Body of pancreas (tissue), 4 donors: ENCODE data around the gene ZNF211. TPM values are rescaled to one million over a fixed set of nuclear protein-coding genes. Genes with fewer than 3 reads are reported as not detected.

Experiments
- ATAC-seq: fragments of 150-250 bp; one replicate; pipeline ENCODE4 v1.9.1; 2016
- DNase-seq, 4 donors: peaks; one replicate each; pipeline ENCODE4 v3.0.0-alpha.2; 2019
- H3K27ac ChIP-seq, 4 donors: fragments of 200-600 bp; sonication (generic); 1 replicate in 3 of 4; 2 replicates in 1 of 4; pipeline versions ENCODE4 v1.5.1 to v1.6.1; 2016 to 2019; ENCODE audit warnings: mild to moderate bottlenecking in 1 of 4, mixed read lengths in 1 of 4, moderate library complexity in 1 of 4
- H3K27me3 ChIP-seq, 2 donors: fragments of 200-600 bp; sonication (generic); one replicate each; pipeline ENCODE4 v1.6.0; 2016; ENCODE audit warnings: mild to moderate bottlenecking in 1 of 2
- H3K36me3 ChIP-seq, 2 donors: fragments of 200-600 bp; sonication (generic); replicated peaks in 1 of 2; 2 replicates each; pipeline ENCODE4 v1.5.1; 2016; ENCODE audit warnings: low read depth in 2 of 2; ENCODE audit not compliant: insufficient read depth in 1 of 2
- H3K4me1 ChIP-seq: fragments of 200-600 bp; sonication (generic); one replicate; pipeline ENCODE4 v1.6.0; 2016
- H3K4me3 ChIP-seq, 2 donors: fragments of 200-600 bp; sonication (generic); 1 replicate in 1 of 2; 2 replicates in 1 of 2; pipeline ENCODE4 v1.5.1; 2016 to 2019
- H3K9me3 ChIP-seq, 3 donors: fragments of 200-600 bp; sonication (generic); 1 replicate in 2 of 3; 2 replicates in 1 of 3; pipeline ENCODE4 v1.5.1; 2016
- POLR2A ChIP-seq, 3 donors: fragments of 450-650 bp; IDR thresholded peaks; one replicate each; pipeline ENCODE4 v1.6.1; 2016; ENCODE audit warnings: antibody characterized with exemption in 3 of 3, mild to moderate bottlenecking in 2 of 3
- WGBS, 2 donors: methylation state at CpG; one replicate each; pipeline ENCODE4 v1.1.5; 2017; 5-methylcytosine and 5-hydroxymethylcytosine counted together
- intact Hi-C: fragments of 100-400 bp; cut with DNase I; formaldehyde crosslinking; loops from one replicate; pipeline ENCODE4 v1.15.1; 2023
- total RNA-seq, 2 donors: library from RNA; depleted of rRNA; stranded (reverse); fragments of >200 nt; gene quantifications; one replicate each; pipeline ENCODE4 v1.1.0, GENCODE V29; 2016
- TF ChIP-seq, protein P1 (sequence below), 7 experiments: fragments of 450-650 bp in 4 of 7; fragments of 200-600 bp in 3 of 7; sonication (generic) in 3 of 7; IDR thresholded peaks; one replicate each; pipeline ENCODE4 v1.5.1; 2016 to 2019; ENCODE audit warnings: antibody characterized with exemption in 7 of 7

The ZNF211 gene
- total RNA-seq, 2 donors from 2014 or later: 3.6 to 9.9 TPM

GRCh38 chr19:57671124-57671895, 38.3 kb downstream of the ZNF211 start:
- 45 to 58% methylated on average over 7 of the region's 7 CpGs for WGBS, 2 donors
- intact Hi-C loops: no loop called here
- Histone ChIP-seq H3K4me1 (no peaks in the 10 kb centered on the region), H3K27ac (no peak overlapping the region), H3K9me3 (peaks cover 0 to 4% (median 0%) of the 10 kb centered on the region in 3 donors), H3K4me3 (no peak overlapping the region), H3K36me3 (no peaks in the 10 kb centered on the region), H3K27me3 (no peaks in the 10 kb centered on the region)
- no peak for DNase-seq
- TF ChIP-seq, protein P1, sequence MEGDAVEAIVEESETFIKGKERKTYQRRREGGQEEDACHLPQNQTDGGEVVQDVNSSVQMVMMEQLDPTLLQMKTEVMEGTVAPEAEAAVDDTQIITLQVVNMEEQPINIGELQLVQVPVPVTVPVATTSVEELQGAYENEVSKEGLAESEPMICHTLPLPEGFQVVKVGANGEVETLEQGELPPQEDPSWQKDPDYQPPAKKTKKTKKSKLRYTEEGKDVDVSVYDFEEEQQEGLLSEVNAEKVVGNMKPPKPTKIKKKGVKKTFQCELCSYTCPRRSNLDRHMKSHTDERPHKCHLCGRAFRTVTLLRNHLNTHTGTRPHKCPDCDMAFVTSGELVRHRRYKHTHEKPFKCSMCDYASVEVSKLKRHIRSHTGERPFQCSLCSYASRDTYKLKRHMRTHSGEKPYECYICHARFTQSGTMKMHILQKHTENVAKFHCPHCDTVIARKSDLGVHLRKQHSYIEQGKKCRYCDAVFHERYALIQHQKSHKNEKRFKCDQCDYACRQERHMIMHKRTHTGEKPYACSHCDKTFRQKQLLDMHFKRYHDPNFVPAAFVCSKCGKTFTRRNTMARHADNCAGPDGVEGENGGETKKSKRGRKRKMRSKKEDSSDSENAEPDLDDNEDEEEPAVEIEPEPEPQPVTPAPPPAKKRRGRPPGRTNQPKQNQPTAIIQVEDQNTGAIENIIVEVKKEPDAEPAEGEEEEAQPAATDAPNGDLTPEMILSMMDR (IDR thresholded peaks at IDR 0.05): no peak
- no peak for TF ChIP-seq POLR2A (IDR thresholded peaks at IDR 0.05)
- no peak for ATAC-seq

DNA sequence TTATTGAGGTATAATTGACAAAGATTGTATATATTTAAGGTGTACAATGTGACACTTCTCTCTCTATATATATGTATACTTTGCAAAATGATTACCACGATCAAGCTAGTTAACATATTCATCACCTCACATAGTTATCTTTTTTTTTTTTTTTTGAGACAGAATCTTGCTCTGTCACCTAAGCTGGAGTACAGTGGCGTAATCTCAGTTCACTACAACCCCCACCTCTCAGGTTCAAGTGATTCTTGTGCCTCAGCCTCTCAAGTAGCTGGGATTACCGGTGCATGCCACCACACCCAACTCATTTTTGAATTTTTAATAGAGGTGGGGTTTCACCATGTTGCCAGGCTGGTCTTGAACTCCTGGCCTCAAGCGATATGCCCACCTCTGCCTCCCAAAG, 39.5 kb downstream of the ZNF211 start:
- no peak for TF ChIP-seq POLR2A (IDR thresholded peaks at IDR 0.05)
- TF ChIP-seq, protein P1 (IDR thresholded peaks at IDR 0.05): no peak
- DNase-seq: no peak
- H3K4me3 ChIP-seq: no peak overlapping the region
- H3K4me1 ChIP-seq: no peaks in the 10 kb centered on the region
- H3K36me3 ChIP-seq: no peaks in the 10 kb centered on the region
- intact Hi-C loops: no loop called here
- H3K27ac ChIP-seq: no peak overlapping the region
- no peak for ATAC-seq
- H3K9me3 ChIP-seq: peaks cover 0 to 4% (median 0%) of the 10 kb centered on the region in 3 donors
- no peaks in the 10 kb centered on the region for H3K27me3 ChIP-seq
- 61 to 70% methylated on average over 4 of the region's 4 CpGs for WGBS, 2 donors

DNA sequence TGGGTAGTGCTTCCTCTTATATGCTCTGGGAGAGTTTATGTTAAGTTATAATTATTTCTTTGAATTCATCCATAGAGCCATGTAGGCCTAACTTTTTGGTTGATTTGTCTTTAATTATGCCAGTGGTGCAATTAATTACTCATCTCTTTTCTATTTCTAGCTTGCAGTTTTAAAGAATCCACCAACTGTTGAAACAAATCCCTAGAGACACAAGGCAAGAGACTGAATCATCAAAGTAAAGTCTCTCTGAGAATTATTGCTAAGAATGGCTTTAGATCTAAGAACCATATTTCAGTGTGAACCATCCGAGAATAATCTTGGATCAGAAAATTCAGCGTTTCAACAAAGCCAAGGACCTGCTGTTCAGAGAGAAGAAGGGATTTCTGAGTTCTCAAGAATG, 42.9 kb downstream of the ZNF211 start:
- ATAC-seq (no peak), DNase-seq (no peak)
- no peaks in the 10 kb centered on the region for H3K36me3 ChIP-seq
- H3K4me3 ChIP-seq: no peak overlapping the region
- H3K27me3 ChIP-seq: no peaks in the 10 kb centered on the region
- 40 to 47% methylated on average over 2 of the region's 2 CpGs for WGBS, 2 donors
- H3K27ac ChIP-seq: no peak overlapping the region
- no peak for TF ChIP-seq POLR2A (IDR thresholded peaks at IDR 0.05)
- TF ChIP-seq, protein P1 (IDR thresholded peaks at IDR 0.05): no peak
- intact Hi-C loops: no loop called here
- peaks cover 0 to 4% (median 0%) of the 10 kb centered on the region in 3 donors for H3K9me3 ChIP-seq
- H3K4me1 ChIP-seq: no peaks in the 10 kb centered on the region

- Histone ChIP-seq H3K27ac (peak overlapping the region in 2 of 4 donors; percentile 44 to 65), H3K36me3 (peaks cover 7 to 14% of the 10 kb centered on the region in 2 donors), H3K27me3 (no peaks in the 10 kb centered on the region), H3K4me1 (peaks cover 17% of the 10 kb centered on the region), H3K4me3 (peak overlapping the region; percentile 76 to 94), H3K9me3 (peaks cover 0 to 29% (median 3%) of the 10 kb centered on the region in 3 donors)
- WGBS, 2 donors: 3 to 5% methylated on average over 14 to 19 of the region's 19 CpGs
- no peak for TF ChIP-seq POLR2A (IDR thresholded peaks at IDR 0.05)
- TF ChIP-seq, protein P1 (IDR thresholded peaks at IDR 0.05): no peak
- DNase-seq (no peak), ATAC-seq (no peak)
- intact Hi-C loops: no loop called here
Observed at GRCh38 chr19:57682226-57682766, 49.3 kb downstream of the ZNF211 start.
